Coronary artery (tissue), 2 donors: ENCODE results near the gene WDR3.

Source experiments
- DNase-seq: peaks from one replicate; pipeline ENCODE4 v3.0.0-alpha.2; 2017; ENCODE audit warnings: low spot score
- H3K27ac ChIP-seq, 2 donors: fragments of 200-600 bp; sonication (generic); one replicate each; pipeline ENCODE4 v1.5.1; 2016 to 2019
- H3K4me3 ChIP-seq: fragments of 200-600 bp; sonication (generic); 2 replicates; pipeline ENCODE4 v1.5.1; 2016; ENCODE audit warnings: mild to moderate bottlenecking, moderate library complexity
- TF ChIP-seq, protein P1 (sequence below): fragments of 200-600 bp; sonication (generic); IDR thresholded peaks from one replicate; pipeline ENCODE4 v1.5.1; 2019; ENCODE audit warnings: antibody characterized with exemption

The WDR3 gene

DNA sequence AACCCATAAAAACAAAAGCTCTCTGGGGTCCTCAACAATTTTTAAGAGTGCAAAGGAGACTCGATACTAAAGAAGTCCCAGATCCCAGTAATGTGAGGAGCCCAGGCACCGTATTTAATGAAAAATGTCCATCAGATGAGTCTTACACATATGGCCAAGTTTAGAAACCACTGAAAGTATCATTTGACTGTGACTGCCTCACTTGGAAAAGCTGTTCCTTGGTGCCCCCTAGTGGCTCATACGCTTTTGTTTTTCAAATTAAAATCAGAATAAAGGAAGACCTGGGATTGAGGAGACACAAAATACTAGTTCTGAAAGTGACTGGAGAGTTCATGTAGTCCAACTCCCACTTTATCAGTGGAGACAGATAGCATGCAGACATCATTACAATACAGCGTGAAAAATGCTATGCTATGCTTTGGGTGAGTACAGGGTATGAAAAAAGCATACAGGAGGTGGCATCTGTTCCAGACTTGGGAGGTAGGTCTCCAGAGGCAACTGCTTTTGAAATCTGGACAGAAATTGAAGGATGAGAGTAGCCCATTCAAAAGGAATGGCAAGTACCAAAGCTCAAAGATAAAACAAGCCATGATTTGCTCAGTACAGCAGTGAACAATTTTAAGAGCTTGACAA is 33.9 kb upstream of the WDR3 start:
- H3K4me3 ChIP-seq, result no peak overlapping the region
- TF ChIP-seq, protein P1, sequence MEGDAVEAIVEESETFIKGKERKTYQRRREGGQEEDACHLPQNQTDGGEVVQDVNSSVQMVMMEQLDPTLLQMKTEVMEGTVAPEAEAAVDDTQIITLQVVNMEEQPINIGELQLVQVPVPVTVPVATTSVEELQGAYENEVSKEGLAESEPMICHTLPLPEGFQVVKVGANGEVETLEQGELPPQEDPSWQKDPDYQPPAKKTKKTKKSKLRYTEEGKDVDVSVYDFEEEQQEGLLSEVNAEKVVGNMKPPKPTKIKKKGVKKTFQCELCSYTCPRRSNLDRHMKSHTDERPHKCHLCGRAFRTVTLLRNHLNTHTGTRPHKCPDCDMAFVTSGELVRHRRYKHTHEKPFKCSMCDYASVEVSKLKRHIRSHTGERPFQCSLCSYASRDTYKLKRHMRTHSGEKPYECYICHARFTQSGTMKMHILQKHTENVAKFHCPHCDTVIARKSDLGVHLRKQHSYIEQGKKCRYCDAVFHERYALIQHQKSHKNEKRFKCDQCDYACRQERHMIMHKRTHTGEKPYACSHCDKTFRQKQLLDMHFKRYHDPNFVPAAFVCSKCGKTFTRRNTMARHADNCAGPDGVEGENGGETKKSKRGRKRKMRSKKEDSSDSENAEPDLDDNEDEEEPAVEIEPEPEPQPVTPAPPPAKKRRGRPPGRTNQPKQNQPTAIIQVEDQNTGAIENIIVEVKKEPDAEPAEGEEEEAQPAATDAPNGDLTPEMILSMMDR, result peak; percentile 40
- no peak for DNase-seq
- H3K27ac ChIP-seq, result no peak overlapping the region

DNA sequence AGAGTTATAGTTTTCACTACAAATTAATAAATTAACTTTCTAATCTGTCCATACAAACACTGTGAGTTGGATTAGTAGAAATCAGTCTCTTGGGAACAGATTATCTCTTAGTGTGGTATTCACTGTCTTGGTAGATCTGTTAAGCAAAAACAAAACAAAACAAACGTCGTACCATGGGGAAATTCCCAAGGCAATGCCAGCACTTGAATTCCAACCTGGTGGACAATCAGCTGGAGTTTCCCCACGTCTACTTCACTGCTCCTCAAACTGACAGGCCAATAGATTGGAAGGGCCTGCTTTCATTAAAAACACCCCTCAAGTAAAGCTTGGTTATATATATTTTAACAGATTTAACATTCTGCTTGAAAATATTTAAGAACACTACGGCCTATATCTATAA is 32.0 kb upstream of the WDR3 start:
- DNase-seq, result no peak
- TF ChIP-seq, protein P1, result no peak
- Histone ChIP-seq H3K27ac (no peak overlapping the region), H3K4me3 (no peak overlapping the region)

DNA sequence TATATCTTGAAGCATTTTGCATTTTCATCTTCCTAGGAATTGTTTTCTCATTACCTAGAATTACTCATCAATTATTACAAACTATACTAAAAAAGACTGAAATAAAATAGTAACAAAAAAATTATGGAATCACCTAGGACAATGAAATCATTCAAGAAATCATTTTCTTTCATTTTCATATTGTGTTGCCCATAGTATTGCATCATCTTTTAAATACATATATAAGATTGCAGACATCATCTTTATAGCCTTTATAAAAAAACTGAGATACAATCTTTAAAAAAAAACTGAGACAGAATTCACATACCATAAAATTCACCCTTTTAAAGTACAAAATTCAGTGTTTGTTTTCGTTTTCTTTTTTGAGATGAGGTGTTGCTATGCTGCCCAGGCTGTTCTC is 29.7 kb upstream of the WDR3 start:
- no peak overlapping the region for H3K27ac ChIP-seq
- no peak for DNase-seq
- TF ChIP-seq, protein P1, result no peak
- no peak overlapping the region for H3K4me3 ChIP-seq

DNA sequence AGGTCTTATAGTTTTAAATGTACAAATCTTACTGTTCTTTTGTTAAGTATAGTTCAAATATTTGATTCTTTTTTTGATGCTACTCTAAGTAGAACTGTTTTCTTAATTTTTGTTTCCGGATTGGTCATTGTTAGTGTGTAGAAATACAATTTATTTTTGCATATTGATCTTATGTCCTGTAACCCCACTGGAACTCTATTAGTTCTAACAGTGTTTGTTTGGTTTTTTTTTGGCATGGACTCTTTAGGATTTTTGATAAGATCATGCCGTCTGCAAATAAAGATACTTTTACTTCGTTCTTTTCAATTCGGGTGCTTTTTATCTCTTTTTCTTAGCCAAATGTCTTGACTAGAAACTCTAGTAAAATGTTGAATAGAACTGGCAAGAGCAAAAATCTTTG is 26.6 kb upstream of the WDR3 start:
- H3K27ac ChIP-seq, result no peak overlapping the region
- no peak for DNase-seq
- no peak overlapping the region for H3K4me3 ChIP-seq
- TF ChIP-seq, protein P1, result no peak

DNA sequence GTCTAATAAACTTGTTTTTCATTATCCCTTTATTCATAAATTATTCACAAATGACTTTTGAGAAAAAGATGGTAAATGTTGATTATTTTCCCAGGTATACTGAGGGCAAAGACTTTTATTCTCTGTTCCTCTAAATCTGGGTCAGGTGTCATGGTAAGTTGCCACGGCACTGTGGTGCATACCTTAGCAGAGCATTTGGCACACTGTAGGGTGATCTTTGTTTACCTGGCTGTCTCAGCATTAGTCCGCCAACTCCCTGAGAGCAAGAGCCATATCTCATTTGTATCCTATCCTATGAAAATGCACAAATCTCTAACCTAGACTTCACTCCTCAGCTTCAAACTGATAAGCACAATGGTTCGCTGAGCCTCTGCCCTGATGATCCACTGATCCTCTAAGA is 25.1 kb upstream of the WDR3 start:
- Histone ChIP-seq H3K27ac (no peak overlapping the region), H3K4me3 (no peak overlapping the region)
- TF ChIP-seq, protein P1, result no peak
- no peak for DNase-seq

DNA sequence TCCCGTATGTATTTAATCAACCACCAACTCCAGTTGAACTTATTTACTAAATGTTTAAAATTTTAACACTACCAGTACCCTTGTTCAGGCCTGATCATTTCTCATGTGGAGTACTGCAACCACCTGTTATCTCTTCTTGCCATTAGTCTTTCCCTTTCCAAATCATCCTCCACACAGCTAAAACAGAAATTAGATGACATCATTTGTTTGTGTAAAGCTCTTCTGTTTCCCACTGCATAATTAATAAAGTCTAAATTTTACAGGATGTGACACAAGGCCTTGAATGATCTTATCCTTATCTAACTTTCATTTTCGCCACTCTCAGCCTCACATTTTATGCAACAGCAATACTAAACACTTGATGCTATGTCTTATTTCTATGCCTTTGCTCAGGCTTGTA is 24.5 kb upstream of the WDR3 start:
- Histone ChIP-seq H3K27ac (no peak overlapping the region), H3K4me3 (no peak overlapping the region)
- TF ChIP-seq, protein P1, result no peak
- no peak for DNase-seq

DNA sequence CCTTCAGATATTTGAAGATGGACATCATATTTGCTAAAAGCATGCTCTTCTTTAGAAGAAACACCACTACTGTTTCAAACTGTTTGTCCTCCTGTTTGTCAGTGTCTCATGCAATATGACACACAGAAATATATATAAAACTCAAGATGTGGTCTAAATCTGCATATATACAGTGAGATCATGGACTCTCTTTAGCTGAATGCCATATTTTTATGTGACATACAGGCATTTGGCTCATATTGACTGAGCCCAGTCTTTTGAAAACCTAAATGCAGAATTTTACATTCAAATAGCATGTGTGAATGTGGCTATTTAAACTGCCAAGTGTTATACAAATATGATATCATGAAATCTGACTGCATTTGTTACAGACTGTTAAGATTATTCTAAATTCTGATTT is 18.5 kb upstream of the WDR3 start:
- TF ChIP-seq, protein P1, result no peak
- H3K27ac ChIP-seq, result no peak overlapping the region
- no peak for DNase-seq
- no peak overlapping the region for H3K4me3 ChIP-seq
